HCT116 (cell line): Measurements from ENCODE around the gene ABHD16A. TPM values are rescaled to one million over a fixed set of nuclear protein-coding genes. Genes with fewer than 3 reads are reported as not detected.

ENCODE experiments used
- ATAC-seq: fragments of 200-7000 bp; cut with Tn5 transposase; 2 replicates; pipeline ENCODE4 v1.9.1; 2020; ENCODE audit warnings: mild to moderate bottlenecking, moderate library complexity
- BruUV-seq: library from RNA; stranded (reverse); fragments of 400-500 nt; replicated peaks from 2 replicates; lab custom pipeline; 2021; lab: Mats Ljungman, UMichigan
- CTCF ChIA-PET: fragments of 300-600 bp; sonication (Branson Sonifier 250); formaldehyde crosslinking; loops from one replicate; lab custom pipeline; 2021; ENCODE audit warnings: antibody characterized with exemption; lab: Charles Lee
- POLR2A ChIA-PET: fragments of 300-600, 350-600 bp; sonication (Branson Sonifier 250); formaldehyde crosslinking; loops from one replicate; lab custom pipeline; 2021; ENCODE audit warnings: antibody characterized with exemption; lab: Charles Lee
- RAD21 ChIA-PET, 2 experiments: fragments of 300-600 bp; sonication (Branson Sonifier 250); formaldehyde crosslinking; loops; one replicate each; lab custom pipeline; 2023; ENCODE audit warnings: low total read pairs in 2 of 2; ENCODE audit not compliant: uncharacterized antibody in 2 of 2, unreplicated experiment in 2 of 2, low non-redundant PET in 1 of 2; lab: Charles Lee
- DNase-seq: peaks from one replicate; pipeline ENCODE4 v3.0.0-alpha.2; 2010; ENCODE audit warnings: low read depth, low spot score
- H2AFZ ChIP-seq: fragments of 200-600 bp; shearing (Covaris generic), sonication (generic); 2 replicates; pipeline ENCODE4 v1.6.1; 2017; ENCODE audit warnings: low read depth, mixed run types, mixed read lengths, antibody characterized with exemption, low read length; ENCODE audit not compliant: poor library complexity, severe bottlenecking
- H3K27ac ChIP-seq: 2 replicates; pipeline ENCODE4 v1.5.1; 2012; ENCODE audit warnings: low read depth, low read length
- H3K27me3 ChIP-seq: fragments of 200-600 bp; sonication (generic); 2 replicates; pipeline ENCODE4 v1.6.1; 2016; ENCODE audit warnings: mixed run types, low read length, mixed read lengths; ENCODE audit not compliant: insufficient read depth
- H3K36me3 ChIP-seq, 2 experiments: fragments of 200-500 bp in 1 of 2; fragments of 200-600 bp in 1 of 2; sonication (Bioruptor generic) in 1 of 2; sonication (generic) in 1 of 2; 2 replicates each; pipeline versions ENCODE4 v1.5.1 to v1.6.1; 2014 to 2016; ENCODE audit warnings: low read length in 2 of 2, inconsistent platforms in 1 of 2, mixed read lengths in 1 of 2, mixed run types in 1 of 2; ENCODE audit not compliant: insufficient read depth in 2 of 2, control insufficient read depth in 1 of 2
- H3K4me1 ChIP-seq, 2 experiments: fragments of 200-600 bp in 1 of 2; sonication (generic) in 1 of 2; 2 replicates each; pipeline versions ENCODE4 v1.5.1 to v1.6.1; 2012 to 2017; ENCODE audit warnings: low read length in 2 of 2, inconsistent platforms in 1 of 2, mild to moderate bottlenecking in 1 of 2, mixed read lengths in 1 of 2, mixed run types in 1 of 2, moderate library complexity in 1 of 2; ENCODE audit not compliant: insufficient read depth in 2 of 2, control insufficient read depth in 1 of 2
- H3K4me2 ChIP-seq: fragments of 200-600 bp; sonication (generic); 2 replicates; pipeline ENCODE4 v1.6.1; 2017; ENCODE audit warnings: mixed run types, low read length, mixed read lengths
- H3K4me3 ChIP-seq, 2 experiments: fragments of 200-600 bp in 1 of 2; sonication (generic) in 1 of 2; replicated peaks in 1 of 2; 2 replicates each; pipeline ENCODE4 v1.5.1; 2011 to 2016; ENCODE audit warnings: low read length in 2 of 2, control low read depth in 1 of 2, low read depth in 1 of 2, mild to moderate bottlenecking in 1 of 2, mixed read lengths in 1 of 2, mixed run types in 1 of 2
- H3K79me2 ChIP-seq: fragments of 200-600 bp; sonication (generic); 2 replicates; pipeline ENCODE4 v1.6.1; 2017; ENCODE audit warnings: mild to moderate bottlenecking, mixed run types, low read length, moderate library complexity, mixed read lengths; ENCODE audit not compliant: insufficient read depth
- H3K9ac ChIP-seq: fragments of 200-600 bp; sonication (generic); 2 replicates; pipeline ENCODE4 v1.6.1; 2016; ENCODE audit warnings: low read length, mixed read lengths
- H3K9me2 ChIP-seq: fragments of 200-600 bp; sonication (generic), shearing (Covaris generic); 2 replicates; pipeline ENCODE4 v1.6.1; 2017; ENCODE audit warnings: mixed run types, mild to moderate bottlenecking, moderate library complexity; ENCODE audit not compliant: insufficient read depth
- H3K9me3 ChIP-seq, 2 experiments: fragments of 200-500 bp in 1 of 2; fragments of 200-600 bp in 1 of 2; sonication (Bioruptor generic) in 1 of 2; sonication (generic) in 1 of 2; 2 replicates each; pipeline ENCODE4 v1.6.1; 2014 to 2017; ENCODE audit warnings: low read length in 2 of 2, mixed read lengths in 2 of 2, inconsistent platforms in 1 of 2, low read depth in 1 of 2, mild to moderate bottlenecking in 1 of 2, mixed run types in 1 of 2, moderate library complexity in 1 of 2; ENCODE audit not compliant: control insufficient read depth in 1 of 2, insufficient read depth in 1 of 2
- H4K20me1 ChIP-seq: fragments of 200-600 bp; sonication (generic), shearing (Covaris generic); 2 replicates; pipeline ENCODE4 v1.6.1; 2017; ENCODE audit warnings: mixed run types, mild to moderate bottlenecking, moderate library complexity; ENCODE audit not compliant: insufficient read depth
- CEBPB ChIP-seq: IDR thresholded peaks from 2 replicates; pipeline ENCODE4 v1.6.1; 2012; ENCODE audit warnings: low read depth
- EZH2phosphoT487 ChIP-seq: fragments of 200-600 bp; IDR thresholded peaks from 2 replicates; pipeline ENCODE4 v1.6.1; 2018; ENCODE audit warnings: antibody characterized with exemption, borderline replicate concordance
- FOSL1 ChIP-seq: IDR thresholded peaks from 2 replicates; pipeline ENCODE4 v1.6.1; 2012; ENCODE audit warnings: low read depth
- POLR2A ChIP-seq: IDR thresholded peaks from 2 replicates; pipeline ENCODE4 v1.7.0; 2011; ENCODE audit warnings: borderline replicate concordance; ENCODE audit not compliant: insufficient read depth, insufficient read length; ENCODE audit errors: extremely low read depth
- POLR2AphosphoS5 ChIP-seq: IDR thresholded peaks from 2 replicates; pipeline ENCODE4 v1.6.1; 2011; ENCODE audit warnings: mild to moderate bottlenecking, low read depth, low read length, moderate library complexity
- SIN3A ChIP-seq: IDR thresholded peaks from 2 replicates; pipeline ENCODE4 v1.6.1; 2012; ENCODE audit warnings: low read depth
- TCF7L2 ChIP-seq: IDR thresholded peaks from 2 replicates; pipeline ENCODE4 v1.7.0; 2011; ENCODE audit warnings: borderline replicate concordance, inconsistent platforms; ENCODE audit not compliant: insufficient read depth, insufficient read length; ENCODE audit errors: extremely low read depth
- YY1 ChIP-seq: IDR thresholded peaks from 2 replicates; pipeline ENCODE4 v1.6.1; 2011; ENCODE audit warnings: low read length, low read depth, moderate library complexity, mild to moderate bottlenecking; ENCODE audit not compliant: insufficient replicate concordance; ENCODE audit errors: extremely low read depth
- ZFX ChIP-seq: fragments of 450-650 bp; IDR thresholded peaks from 2 replicates; pipeline ENCODE4 v1.6.1; 2017
- ZNF274 ChIP-seq: fragments of 200-500 bp; sonication (Bioruptor generic); IDR thresholded peaks from 2 replicates; pipeline ENCODE4 v1.6.1; 2014; ENCODE audit warnings: mild to moderate bottlenecking, low read depth, low read length, inconsistent platforms
- intact Hi-C: fragments of 100-400 bp; cut with micrococcal nuclease; formaldehyde crosslinking; loops from 2 replicates; pipeline ENCODE4 v1.10.0; 2022
- total RNA-seq: library from RNA; stranded (reverse); gene quantifications from one replicate; pipeline ENCODE4 v1.2.1, GENCODE V29; 2021; ENCODE audit not compliant: unreplicated experiment
- TF ChIP-seq, protein P1 (sequence below): IDR thresholded peaks from 2 replicates; pipeline ENCODE4 v1.6.1; 2011; ENCODE audit warnings: mild to moderate bottlenecking, low read length, moderate library complexity; ENCODE audit not compliant: insufficient replicate concordance; ENCODE audit errors: extremely low read depth
- TF ChIP-seq, protein P2 (sequence below): IDR thresholded peaks from 2 replicates; pipeline ENCODE4 v1.6.1; 2012

ABHD16A gene
- total RNA-seq, 1 experiment from 2014 or later: 32.4 TPM

DNA sequence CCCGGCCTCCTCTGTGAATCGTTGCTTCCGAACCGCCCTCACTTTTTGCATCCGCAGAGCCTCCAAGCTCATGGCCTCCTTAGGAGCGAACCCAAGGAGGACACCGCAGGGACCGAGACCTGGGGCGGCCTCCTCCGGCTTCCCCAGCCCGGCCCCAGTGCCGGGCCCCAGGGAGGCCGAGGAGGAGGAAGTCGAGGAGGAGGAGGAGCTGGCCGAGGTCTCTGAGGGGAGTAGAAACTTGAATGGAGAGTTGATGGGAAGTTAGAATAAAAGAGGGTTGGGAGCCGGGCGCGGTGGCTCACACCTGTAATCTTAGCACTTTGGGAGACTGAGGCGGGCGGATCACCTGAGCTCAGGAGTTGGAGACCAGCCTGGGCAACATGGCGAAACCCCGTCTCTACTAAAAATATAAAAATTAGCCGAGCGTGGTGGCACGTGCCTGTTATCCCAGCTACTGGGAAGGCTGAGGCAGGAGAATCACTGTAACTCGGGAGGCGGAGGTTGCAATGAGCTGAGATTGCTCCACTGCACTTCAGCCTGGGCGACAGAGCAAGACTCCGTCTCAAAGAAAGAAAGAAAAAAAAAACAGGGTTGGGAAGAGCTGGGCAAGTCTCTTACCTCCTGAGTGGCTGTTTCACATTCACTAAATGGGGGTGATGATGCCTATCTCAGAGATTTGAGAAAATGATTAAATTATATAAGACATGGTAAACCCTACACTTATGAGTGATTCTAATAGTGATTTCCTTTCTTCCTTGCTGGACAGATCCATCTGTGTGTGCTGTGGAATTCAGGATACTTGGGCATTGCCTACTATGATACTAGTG lies 37.5 kb upstream of the ABHD16A start:
- BruUV-seq: no TSS peak
- peaks cover 35 to 51% of the 10 kb centered on the region in 2 experiments for H3K4me1 ChIP-seq

DNA sequence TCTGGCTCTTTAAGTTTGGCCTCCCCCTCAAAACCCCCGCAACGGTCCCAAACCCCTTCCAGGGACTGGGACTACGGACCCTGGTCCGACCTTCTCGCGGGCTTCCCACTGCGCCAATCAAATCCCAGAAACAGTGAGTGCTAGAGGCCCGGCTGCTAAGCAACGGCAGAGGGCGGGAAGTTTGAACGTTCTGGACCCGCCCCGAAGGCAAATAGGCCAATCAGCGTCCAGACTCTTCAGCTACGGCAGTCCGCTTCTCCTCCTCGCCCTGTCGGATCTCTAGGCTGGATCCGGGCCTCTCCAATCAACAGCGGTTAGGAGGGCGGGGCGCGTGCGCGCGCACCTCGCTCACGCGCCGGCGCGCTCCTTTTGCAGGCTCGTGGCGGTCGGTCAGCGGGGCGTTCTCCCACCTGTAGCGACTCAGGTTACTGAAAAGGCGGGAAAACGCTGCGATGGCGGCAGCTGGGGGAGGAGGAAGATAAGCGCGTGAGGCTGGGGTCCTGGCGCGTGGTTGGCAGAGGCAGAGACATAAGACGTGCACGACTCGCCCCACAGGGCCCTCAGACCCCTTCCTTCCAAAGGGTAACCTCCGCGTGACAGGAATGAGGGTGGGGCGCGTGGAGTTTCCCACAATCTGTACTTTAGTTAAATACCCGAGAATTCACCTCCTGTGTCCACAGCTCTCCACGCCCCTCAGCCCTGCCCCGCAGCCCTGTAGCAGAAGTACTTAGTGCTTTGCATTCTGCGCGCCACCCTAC lies 36.7 kb upstream of the ABHD16A start, which contains the start of gene MSH5:
Gene MSH5 (plus strand): TSS at position 367 of the 758 bp plus-strand sequence. CDS start 462 bp downstream, outside the sequence.
- Histone ChIP-seq H3K9me2 (no peaks in the 10 kb centered on the region), H3K9me3 (no peaks in the 10 kb centered on the region), H3K79me2 (peaks cover 40% of the 10 kb centered on the region)
- POLR2A ChIA-PET: interaction anchor here (1.1 to 4.3 kb wide), 11 partner anchors 10 to 123 kb away, joined by 3 to 21 read pairs (median 4); partner anchors contain the start of genes ABHD16A, BAG6, C6orf47 and GPANK1
- TF ChIP-seq YY1: peak; percentile 54
- TF ChIP-seq POLR2AphosphoS5: peak; percentile 80
- TF ChIP-seq FOSL1: no peak
- no peak for TF ChIP-seq ZNF274
- peak; percentile 39 for TF ChIP-seq POLR2A
- TF ChIP-seq, protein P1, sequence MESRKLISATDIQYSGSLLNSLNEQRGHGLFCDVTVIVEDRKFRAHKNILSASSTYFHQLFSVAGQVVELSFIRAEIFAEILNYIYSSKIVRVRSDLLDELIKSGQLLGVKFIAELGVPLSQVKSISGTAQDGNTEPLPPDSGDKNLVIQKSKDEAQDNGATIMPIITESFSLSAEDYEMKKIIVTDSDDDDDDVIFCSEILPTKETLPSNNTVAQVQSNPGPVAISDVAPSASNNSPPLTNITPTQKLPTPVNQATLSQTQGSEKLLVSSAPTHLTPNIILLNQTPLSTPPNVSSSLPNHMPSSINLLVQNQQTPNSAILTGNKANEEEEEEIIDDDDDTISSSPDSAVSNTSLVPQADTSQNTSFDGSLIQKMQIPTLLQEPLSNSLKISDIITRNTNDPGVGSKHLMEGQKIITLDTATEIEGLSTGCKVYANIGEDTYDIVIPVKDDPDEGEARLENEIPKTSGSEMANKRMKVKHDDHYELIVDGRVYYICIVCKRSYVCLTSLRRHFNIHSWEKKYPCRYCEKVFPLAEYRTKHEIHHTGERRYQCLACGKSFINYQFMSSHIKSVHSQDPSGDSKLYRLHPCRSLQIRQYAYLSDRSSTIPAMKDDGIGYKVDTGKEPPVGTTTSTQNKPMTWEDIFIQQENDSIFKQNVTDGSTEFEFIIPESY: peak; percentile 81
- no peak for TF ChIP-seq SIN3A
- no peak for TF ChIP-seq TCF7L2
- no peak for TF ChIP-seq CEBPB
- TF ChIP-seq, all 23 proteins: peak for 4
- H3K4me1 ChIP-seq: peaks cover 35 to 51% of the 10 kb centered on the region in 2 experiments
- peak within 1 kb of the TSS; percentile 86 to 92 for H3K4me3 ChIP-seq
- peaks cover 16 to 27% of the 10 kb centered on the region in 2 experiments; a peak in 3 of 4 replicates for H3K36me3 ChIP-seq
- no peaks in the 10 kb centered on the region for H4K20me1 ChIP-seq
- H3K27me3 ChIP-seq: no peaks in the 10 kb centered on the region
- no peak within 1 kb of the TSS for H2AFZ ChIP-seq
- peak within 1 kb of the TSS; percentile 97 for H3K4me2 ChIP-seq
- H3K9ac ChIP-seq: peak within 1 kb of the TSS; percentile 99
- TSS peak; percentile 79 for BruUV-seq
- ChIA-PET RAD21 (interaction anchor here (0.6 to 1.2 kb wide), 2 partner anchors 30 to 43 kb away, joined by 3 read pairs; no protein-coding TSS in a partner anchor), CTCF (interaction anchor here (1.0 to 3.6 kb wide), 5 partner anchors 10 to 59 kb away, joined by 3 to 25 read pairs (median 9); partner anchors contain the start of genes DDAH2 and LY6G5C)
- H3K27ac ChIP-seq: peak within 1 kb of the TSS; percentile 99
- DNase-seq: peak; percentile 99
- intact Hi-C loops: loop anchor here (1.0 to 5.0 kb wide), 4 partner anchors 37 to 193 kb away; partner anchors contain the start of genes ABHD16A, CSNK2B, LY6G5B and NFKBIL1
- ATAC-seq: peak; percentile 86

More for the DNA sequence above, 37.5 kb upstream of the ABHD16A start:
- no peak overlapping the region for H2AFZ ChIP-seq
- peak overlapping the region; percentile 97 for H3K4me2 ChIP-seq
- ChIA-PET RAD21 (interaction anchor here in 1 of 2 experiments (0.6 kb wide), 1 partner anchor 35 kb away, joined by 5 read pairs; no protein-coding TSS in a partner anchor), POLR2A (interaction anchor here (1.1 to 4.3 kb wide), 6 partner anchors 38 to 122 kb away, joined by 3 to 21 read pairs (median 4); partner anchors contain the start of genes ABHD16A, C6orf47, GPANK1 and HSPA1B), CTCF (interaction anchor here (3.6 kb wide), 1 partner anchor 29 kb away, joined by 25 read pairs; no protein-coding TSS in a partner anchor)
- H3K9ac ChIP-seq: peak overlapping the region; percentile 99
- peaks cover 16 to 33% of the 10 kb centered on the region in 2 experiments; a peak in 3 of 4 replicates for H3K36me3 ChIP-seq
- H3K79me2 ChIP-seq: peaks cover 32% of the 10 kb centered on the region
- H4K20me1 ChIP-seq: no peaks in the 10 kb centered on the region
- no peaks in the 10 kb centered on the region for H3K9me2 ChIP-seq
- intact Hi-C loops: no loop called here
- peak overlapping the region; percentile 99 for H3K27ac ChIP-seq
- ATAC-seq: no peak
- no peak for DNase-seq
- TF ChIP-seq ZNF274: no peak
- no peak for TF ChIP-seq EZH2phosphoT487
- TF ChIP-seq CEBPB: no peak
- peak; percentile 57; the same call in 1 of the 2 replicates for TF ChIP-seq ZFX
- TF ChIP-seq, protein P2, sequence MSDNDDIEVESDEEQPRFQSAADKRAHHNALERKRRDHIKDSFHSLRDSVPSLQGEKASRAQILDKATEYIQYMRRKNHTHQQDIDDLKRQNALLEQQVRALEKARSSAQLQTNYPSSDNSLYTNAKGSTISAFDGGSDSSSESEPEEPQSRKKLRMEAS: no peak
- no peaks in the 10 kb centered on the region for H3K9me3 ChIP-seq
- peak overlapping the region; percentile 86 to 92 for H3K4me3 ChIP-seq
- H3K27me3 ChIP-seq: no peaks in the 10 kb centered on the region
